B cell (primary cell): Measurements from ENCODE around the gene HHATL.

ENCODE experiments used
- CTCF ChIP-seq: fragments of 200-600 bp; IDR thresholded peaks from one replicate; pipeline ENCODE4 v1.8.0; 2022; ENCODE audit warnings: antibody characterized with exemption, mild to moderate bottlenecking
- EZH2 ChIP-seq: IDR thresholded peaks from 2 replicates; pipeline ENCODE4 v1.6.1; 2012; ENCODE audit warnings: borderline replicate concordance, low read depth, mild to moderate bottlenecking, moderate library complexity, low read length; ENCODE audit not compliant: insufficient read depth, poor library complexity, severe bottlenecking

GRCh38 chr3:42649783-42650182 lies 52.8 kb downstream of the HHATL start:
- TF ChIP-seq CTCF (no peak), EZH2 (no peak)
